Measurements from ENCODE around the gene SAXO1.

Gene SAXO1

GRCh38 chr9:18903450-18903849, 129.6 kb downstream of the SAXO1 start:
- no peak for DNase-seq (ENCODE audit: low read depth)
- no peak overlapping the region for H3K4me3 ChIP-seq (ENCODE audit: low read depth, low read length)
- no peak for TF ChIP-seq CTCF (IDR thresholded peaks at IDR 0.05; ENCODE audit: low read depth, low read length, missing control alignments)
- in situ Hi-C loops (cut with HindIII; ENCODE audit: low sequenced_read_pairs), result loop anchor here (5.0 kb wide), 1 partner anchor 79 kb away; no protein-coding TSS in a partner anchor

DNA sequence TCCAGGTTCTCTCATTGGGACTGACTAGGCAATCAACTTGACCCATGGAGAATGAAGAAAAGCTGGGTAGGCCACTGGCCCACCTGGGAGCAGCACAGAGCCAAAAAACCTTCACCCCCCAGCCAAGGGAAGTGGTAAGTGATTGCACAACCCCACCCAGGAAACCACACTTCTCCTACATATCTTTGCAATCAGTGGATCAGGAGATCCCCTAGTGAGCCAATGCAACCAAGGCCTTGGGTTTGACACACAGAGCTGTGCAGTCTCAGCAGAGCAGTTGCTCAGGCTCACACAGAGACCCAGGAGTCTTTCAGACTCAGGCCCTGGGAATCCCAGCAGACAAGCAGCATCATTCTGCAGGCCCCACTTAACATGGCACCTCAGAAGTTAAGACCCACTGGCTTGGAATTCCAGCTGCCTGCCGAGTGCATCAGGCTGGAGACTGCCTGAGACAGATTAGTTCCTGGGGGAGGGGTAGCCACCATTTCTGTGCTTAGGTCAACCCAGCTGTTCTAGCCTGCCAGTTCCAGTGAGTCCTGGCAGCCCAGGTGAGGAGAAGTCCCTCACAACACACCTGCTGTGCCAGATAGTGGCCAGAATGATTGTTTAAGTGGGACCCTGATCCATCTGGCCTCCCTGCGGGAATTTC, 136.4 kb downstream of the SAXO1 start:
- in situ Hi-C loops (cut with HindIII; ENCODE audit: low sequenced_read_pairs), result no loop called here
- no peak for DNase-seq (ENCODE audit: low read depth)
- H3K4me3 ChIP-seq (ENCODE audit: low read depth, low read length), result no peak overlapping the region
- TF ChIP-seq CTCF (IDR thresholded peaks at IDR 0.05; ENCODE audit: low read depth, low read length, missing control alignments), result no peak

GRCh38 chr9:18896004-18896403, 137.0 kb downstream of the SAXO1 start:
- no peak for DNase-seq (ENCODE audit: low read depth)
- TF ChIP-seq CTCF (IDR thresholded peaks at IDR 0.05; ENCODE audit: low read depth, low read length, missing control alignments), result no peak
- no peak overlapping the region for H3K4me3 ChIP-seq (ENCODE audit: low read depth, low read length)
- in situ Hi-C loops (cut with HindIII; ENCODE audit: low sequenced_read_pairs), result no loop called here

DNA sequence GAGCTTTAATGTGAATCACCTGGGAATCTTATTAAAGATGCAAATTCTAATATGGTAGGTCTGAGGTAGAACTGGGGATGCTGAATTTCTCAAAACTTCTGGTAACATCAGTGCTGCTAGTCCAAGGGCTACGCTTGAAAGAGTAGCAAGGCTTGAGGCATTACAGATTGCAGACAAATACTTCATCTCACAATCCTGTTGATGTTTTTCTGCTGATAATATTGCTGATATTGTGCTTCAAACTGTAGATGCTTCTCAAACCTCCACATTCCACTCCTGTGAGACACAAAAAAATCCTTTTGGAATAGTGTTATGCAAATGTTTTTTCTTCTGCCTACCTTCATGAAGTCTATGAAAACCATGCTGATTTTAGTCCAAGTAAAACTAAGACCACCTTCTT, 139.5 kb downstream of the SAXO1 start:
- TF ChIP-seq CTCF (IDR thresholded peaks at IDR 0.05; ENCODE audit: low read depth, low read length, missing control alignments), result no peak
- no peak for DNase-seq (ENCODE audit: low read depth)
- no peak overlapping the region for H3K4me3 ChIP-seq (ENCODE audit: low read depth, low read length)
- in situ Hi-C loops (cut with HindIII; ENCODE audit: low sequenced_read_pairs), result no loop called here

- DNase-seq (ENCODE audit: low read depth), result no peak
- TF ChIP-seq CTCF (IDR thresholded peaks at IDR 0.05; ENCODE audit: low read depth, low read length, missing control alignments), result no peak
- in situ Hi-C loops (cut with HindIII; ENCODE audit: low sequenced_read_pairs), result no loop called here
- H3K4me3 ChIP-seq (ENCODE audit: low read depth, low read length), result no peak overlapping the region
Measured at GRCh38 chr9:18893046-18893445, 140.0 kb downstream of the SAXO1 start.

DNA sequence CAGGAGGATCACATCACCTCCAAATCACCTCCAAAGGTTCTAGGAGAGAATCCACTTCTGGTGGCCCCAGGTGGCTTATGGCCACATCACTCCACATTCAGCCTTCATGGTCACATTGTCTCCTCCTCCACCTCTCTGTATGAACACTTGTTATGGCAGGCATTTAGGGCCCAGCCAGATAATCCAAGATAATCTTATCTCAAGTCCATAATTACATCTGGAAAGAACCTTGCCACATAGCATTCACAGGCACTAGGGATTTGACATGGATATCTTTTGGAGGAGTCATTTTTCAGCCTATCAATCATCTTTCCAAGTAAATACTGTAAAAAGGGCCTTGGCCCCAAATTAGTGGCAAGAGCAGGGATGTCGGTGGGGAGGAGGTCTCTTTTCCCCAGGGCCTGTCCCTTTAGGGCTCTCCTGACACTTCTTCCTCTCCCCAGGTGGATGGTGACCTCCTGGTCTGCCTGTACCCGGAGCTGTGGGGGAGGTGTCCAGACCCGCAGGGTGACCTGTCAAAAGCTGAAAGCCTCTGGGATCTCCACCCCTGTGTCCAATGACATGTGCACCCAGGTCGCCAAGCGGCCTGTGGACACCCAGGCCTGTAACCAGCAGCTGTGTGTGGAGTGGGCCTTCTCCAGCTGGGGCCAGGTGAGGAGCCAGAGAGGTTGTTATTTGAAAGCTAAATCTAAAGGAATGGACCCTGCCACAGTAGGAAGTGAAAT, 140.9 kb downstream of the SAXO1 start:
- no peak for TF ChIP-seq CTCF (IDR thresholded peaks at IDR 0.05; ENCODE audit: low read depth, low read length, missing control alignments)
- no peak for DNase-seq (ENCODE audit: low read depth)
- in situ Hi-C loops (cut with HindIII; ENCODE audit: low sequenced_read_pairs), result no loop called here
- H3K4me3 ChIP-seq (ENCODE audit: low read depth, low read length), result no peak overlapping the region

All from astrocyte of the cerebellum (primary cell).